NCI-H1092 (cell line): Measurements from ENCODE around the gene TTLL11.
"Not testable (repeated sequence)": the region's sequence is repeated elsewhere in the genome, so short reads cannot be mapped to it uniquely, and the experiment has no call there.

Experiments
- DNase-seq: peaks from one replicate; lab custom pipeline; 2025; lab: John Stamatoyannopoulos, UW

The TTLL11 gene

GRCh38 chr9:122080986-122081385, 12.1 kb downstream of the TTLL11 start:
- no peak for DNase-seq

DNA sequence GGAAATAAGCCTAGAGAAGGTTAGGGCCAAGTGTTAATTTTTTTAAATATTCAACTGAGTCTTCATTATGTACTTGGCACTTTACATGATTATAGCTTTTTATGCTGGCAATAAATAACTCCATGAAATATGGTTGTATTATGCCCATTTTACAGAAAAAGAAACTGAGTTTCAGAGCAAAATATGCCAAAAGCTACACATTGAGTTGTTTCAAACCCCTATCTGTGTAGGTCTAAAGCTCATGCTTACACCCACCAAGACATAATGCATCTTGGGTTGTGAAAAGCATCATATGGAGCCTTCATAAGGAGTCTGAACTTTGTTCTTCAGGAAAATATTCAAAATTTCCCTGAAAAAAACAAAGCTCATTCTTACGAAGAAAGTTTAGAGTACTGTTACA, 14.6 kb downstream of the TTLL11 start:
- DNase-seq: no peak

GRCh38 chr9:122076773-122077172, 16.3 kb downstream of the TTLL11 start:
- DNase-seq: no peak

GRCh38 chr9:122076117-122076516, 17.0 kb downstream of the TTLL11 start:
- DNase-seq: no peak

DNA sequence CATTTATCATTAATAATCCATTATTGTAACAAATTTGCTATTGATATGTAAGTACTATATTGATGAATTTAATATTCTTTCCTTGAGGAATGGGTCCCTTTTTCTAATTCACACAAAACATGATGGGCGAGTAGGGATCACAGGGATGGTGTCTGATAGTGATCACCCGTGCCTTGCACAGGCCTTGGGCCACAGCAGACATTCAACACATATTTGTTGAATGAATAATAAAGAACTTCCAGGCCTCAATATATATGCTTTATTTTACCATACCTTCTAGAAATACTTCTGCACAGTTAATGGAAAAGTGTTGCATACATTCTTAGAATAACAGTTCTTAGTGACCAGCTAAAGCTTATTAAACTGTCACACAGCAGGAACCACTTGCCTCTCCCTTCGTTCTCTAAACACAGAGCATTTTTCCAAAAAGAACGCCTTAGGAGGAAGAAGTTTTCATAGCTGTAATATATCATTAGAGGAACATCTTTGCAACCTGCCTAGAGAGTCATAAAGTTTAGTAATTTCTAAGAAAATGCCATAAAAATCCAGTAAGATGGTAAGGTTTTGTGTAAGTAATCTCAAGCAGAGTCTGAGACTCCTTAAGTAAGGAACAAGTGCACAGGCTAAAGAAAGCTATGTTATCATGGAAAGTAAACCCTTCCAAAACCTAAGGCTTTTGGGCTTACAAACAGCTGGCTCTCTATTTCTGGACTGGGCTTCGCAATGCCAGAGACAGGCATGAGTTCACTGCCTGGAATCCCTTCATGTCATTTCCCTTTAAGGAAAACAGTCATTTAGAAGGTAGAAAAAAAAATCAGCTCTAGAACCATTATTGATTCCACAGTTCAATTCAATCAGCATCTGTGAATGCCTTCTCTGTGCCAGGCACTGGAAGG, 17.7 kb downstream of the TTLL11 start:
- DNase-seq: no peak

- no peak for DNase-seq
Observed at GRCh38 chr9:122071715-122072114, 21.4 kb downstream of the TTLL11 start.

DNA sequence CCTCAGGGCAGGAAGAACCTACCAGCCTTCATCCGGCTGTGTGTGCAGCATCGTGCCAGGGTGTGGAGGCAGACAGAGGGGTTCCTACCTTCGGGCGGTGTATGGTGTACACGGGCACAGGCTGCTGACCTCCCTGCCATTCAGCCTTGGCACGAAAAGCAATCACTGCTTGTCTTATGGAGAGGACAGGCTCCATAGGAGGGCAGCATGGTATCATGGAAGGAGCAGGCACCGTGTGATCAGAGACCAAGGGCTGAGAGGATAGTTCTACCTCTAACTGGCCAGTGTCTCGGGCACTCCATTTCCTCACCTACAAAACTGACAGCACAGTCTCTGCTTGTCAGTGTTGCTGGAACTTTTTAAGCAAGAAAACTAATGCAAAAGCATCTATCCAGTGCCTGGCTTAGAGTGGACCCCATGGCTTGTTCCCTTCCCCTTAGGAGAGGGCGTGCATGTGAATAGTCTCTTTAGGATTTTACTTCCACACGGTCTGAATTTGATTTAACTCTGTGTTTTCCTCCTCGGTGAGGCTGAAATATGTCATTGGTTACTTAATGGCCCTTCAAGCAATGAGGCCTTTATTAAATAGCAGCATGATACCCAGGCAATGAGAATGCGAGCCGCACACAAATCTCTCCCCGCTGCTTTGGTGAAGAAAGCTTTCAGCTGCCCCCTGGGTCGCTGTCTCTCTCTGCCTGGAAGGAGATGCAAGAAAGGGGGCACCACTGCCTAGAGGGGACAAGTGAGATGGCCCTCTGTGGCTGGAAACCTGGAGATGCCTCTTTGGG, 22.2 kb downstream of the TTLL11 start:
- no peak for DNase-seq

DNA sequence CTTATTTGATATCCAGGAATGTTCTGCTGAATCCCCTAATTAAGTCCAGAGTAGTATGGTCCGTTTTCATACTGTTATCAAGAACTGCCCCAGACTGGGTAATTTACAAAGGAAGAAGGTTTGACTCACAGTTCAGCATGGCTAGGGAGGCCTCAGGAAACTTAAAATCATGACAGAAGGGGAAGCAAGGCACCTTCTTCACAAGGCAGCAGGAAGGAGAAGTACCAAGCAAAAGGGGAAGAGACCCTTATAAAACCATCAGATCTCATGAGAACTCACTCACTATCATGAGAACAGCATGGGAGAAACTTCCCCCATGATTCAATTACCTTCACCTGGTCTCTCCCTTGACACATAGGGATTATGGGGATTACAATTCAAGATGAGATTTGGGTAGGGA, 26.4 kb downstream of the TTLL11 start:
- DNase-seq: not testable (repeated sequence)

GRCh38 chr9:122065923-122066629, 27.0 kb downstream of the TTLL11 start:
- DNase-seq: no peak

GRCh38 chr9:122060481-122060880, 32.6 kb downstream of the TTLL11 start:
- no peak for DNase-seq

GRCh38 chr9:122059955-122060324, 33.2 kb downstream of the TTLL11 start:
- no peak for DNase-seq

GRCh38 chr9:122059214-122059954, 33.7 kb downstream of the TTLL11 start:
- DNase-seq: no peak

GRCh38 chr9:122058709-122059108, 34.4 kb downstream of the TTLL11 start:
- DNase-seq: no peak

DNA sequence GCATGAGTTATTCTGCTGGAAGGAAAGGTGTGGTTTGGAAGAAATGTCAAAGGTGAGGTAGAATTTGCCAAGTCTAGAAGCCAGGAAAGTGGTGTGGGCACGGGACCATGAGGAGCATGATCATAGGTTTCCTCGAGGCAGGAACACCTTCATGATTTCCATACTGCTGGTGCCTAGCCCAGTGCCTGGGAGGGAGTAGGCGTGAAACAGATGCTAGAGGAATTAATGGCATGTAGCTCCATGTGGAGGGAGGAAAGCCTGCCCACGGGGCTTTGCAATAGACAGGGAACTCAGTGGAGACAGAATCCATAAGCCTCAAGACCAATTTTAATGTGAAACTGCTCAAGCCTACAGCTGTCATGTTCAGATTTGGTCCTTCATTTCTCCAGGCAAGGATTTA, 35.1 kb downstream of the TTLL11 start:
- DNase-seq: no peak

DNA sequence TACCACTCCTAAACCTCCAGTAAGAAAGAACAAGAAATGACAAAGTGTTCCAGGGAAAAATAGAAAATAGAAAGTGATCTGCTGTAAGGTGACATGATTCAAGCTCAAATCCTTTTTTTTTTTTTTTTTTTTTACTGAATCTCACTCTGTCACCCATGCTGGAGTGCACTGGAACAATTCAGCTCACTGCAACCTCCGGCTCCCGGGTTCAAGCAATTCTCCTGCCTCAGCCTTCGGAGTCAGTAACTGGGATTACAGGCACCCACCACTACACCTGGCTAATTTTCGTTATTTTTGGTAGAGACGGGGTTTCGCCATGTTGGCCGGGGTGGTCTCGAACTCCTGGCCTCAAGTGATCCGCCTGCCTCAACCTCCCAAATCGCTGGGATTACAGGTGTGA, 35.9 kb downstream of the TTLL11 start:
- DNase-seq: no peak

DNA sequence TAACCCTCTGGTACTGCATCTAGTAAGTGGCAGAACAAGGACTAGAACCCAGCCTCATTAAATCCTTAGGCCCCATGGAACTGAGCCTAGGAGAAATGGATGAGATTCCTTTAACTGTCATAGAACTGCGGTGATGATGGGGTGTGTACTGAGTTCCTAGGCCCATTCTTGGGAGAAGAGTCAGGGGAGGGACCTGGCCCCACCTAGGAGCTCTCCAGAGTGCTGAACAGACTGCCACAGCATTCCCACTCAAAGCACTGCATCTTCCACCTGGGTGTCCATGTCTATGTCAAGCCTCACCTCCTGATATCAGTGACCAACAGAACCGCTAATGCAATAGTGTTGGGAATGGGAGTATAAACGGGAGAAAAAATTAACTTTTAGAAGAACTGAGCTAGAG, 36.6 kb downstream of the TTLL11 start:
- DNase-seq: no peak

DNA sequence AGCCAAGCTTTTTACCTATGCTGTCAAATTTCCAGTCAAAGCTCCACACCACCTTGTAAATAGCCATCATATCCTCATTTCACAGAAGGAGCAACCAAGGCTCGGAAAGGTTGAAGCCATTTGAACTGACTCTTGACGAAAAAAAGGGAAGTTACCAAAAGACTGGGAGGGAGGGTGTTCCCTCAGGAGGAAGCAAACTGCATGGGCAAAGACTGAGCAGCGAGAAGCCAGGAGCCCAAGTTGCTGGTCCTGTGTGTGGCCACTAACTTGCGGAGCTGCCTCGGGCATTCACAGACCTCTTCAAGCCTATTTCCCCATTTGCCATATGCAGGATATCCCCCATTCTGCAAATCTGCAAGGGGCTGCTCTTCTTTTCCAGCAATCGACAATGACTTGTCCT, 37.4 kb downstream of the TTLL11 start:
- DNase-seq: no peak

DNA sequence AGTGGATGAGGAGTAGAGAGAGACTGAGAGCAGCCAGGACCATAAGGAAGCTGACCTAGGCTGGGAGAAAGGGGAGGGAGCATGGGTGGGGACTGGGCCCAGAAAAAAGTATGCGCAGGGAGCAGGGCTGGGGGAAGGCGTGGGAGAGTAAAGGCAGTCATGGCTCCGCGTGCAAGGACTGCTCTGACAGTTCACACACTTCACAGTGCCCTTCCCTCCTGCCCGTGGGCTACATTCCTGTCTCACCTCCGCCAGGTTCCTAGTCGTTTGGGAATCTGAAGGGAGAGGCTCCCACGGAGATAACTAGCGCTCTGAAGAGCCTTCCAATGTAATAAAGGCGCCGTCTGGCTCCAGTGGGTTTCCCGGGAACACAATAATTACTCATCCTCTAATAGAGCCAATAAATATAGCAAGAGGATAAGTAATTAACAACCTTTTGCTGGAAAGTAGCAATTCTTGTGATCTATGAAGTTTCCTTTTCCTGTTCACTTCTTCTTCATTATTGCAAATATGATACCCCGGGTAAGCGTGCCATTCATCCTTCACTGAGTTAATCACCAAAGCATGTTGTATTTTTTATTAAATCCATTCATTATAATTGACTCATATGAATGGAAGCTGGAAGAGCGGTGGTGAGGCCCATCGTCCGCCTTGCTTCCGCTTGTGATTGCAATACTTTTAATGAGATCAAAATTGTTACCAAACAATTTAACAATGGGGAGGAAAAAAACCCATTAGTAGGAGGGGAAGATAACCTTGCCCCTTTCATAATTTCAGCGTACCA, 39.3 kb downstream of the TTLL11 start:
- no peak for DNase-seq

GRCh38 chr9:122053064-122053463, 40.0 kb downstream of the TTLL11 start:
- DNase-seq: no peak

GRCh38 chr9:122051351-122052321, 41.5 kb downstream of the TTLL11 start:
- no peak for DNase-seq
